CD4-positive, alpha-beta T cell treated with Interleukin-6 at 100 ng/mL for 8 hours (primary cell): ENCODE data around the gene UBD.
A peak's percentile ranks its signal among the peaks of the same experiment; 100 is the strongest.

ENCODE experiments used
- DNase-seq: peaks from one replicate; pipeline ENCODE4 v3.0.0-alpha.2; 2020; ENCODE audit warnings: mixed read lengths, low spot score

UBD gene

GRCh38 chr6:29521006-29521680 is 38.4 kb downstream of the UBD start:
- no peak for DNase-seq

GRCh38 chr6:29520232-29520631 is 39.3 kb downstream of the UBD start:
- no peak for DNase-seq

- DNase-seq: no peak
These were observed 40.1 kb downstream of the UBD start for GRCh38 chr6:29519291-29520010.

- DNase-seq: no peak
These were observed 41.6 kb downstream of the UBD start for GRCh38 chr6:29517728-29518440.

- no peak for DNase-seq
These were observed 42.3 kb downstream of the UBD start for GRCh38 chr6:29517245-29517644.

GRCh38 chr6:29516108-29516507 is 43.4 kb downstream of the UBD start:
- DNase-seq: peak; percentile 41

- DNase-seq: no peak
These were observed 48.7 kb downstream of the UBD start for GRCh38 chr6:29510746-29511300.

GRCh38 chr6:29510202-29510601 is 49.3 kb downstream of the UBD start:
- no peak for DNase-seq

- no peak for DNase-seq
These were observed 49.8 kb downstream of the UBD start for GRCh38 chr6:29509711-29510110.

GRCh38 chr6:29509239-29509638 is 50.3 kb downstream of the UBD start:
- no peak for DNase-seq

GRCh38 chr6:29507319-29507718 is 52.2 kb downstream of the UBD start:
- DNase-seq: no peak

GRCh38 chr6:29506446-29507067 is 53.0 kb downstream of the UBD start:
- DNase-seq: no peak

- no peak for DNase-seq
These were observed 53.7 kb downstream of the UBD start for GRCh38 chr6:29505808-29506207.
